ENCODE data around the gene SSTR5. TPM values are rescaled to one million over a fixed set of nuclear protein-coding genes. Genes with fewer than 3 reads are reported as not detected.

SSTR5 gene
- total RNA-seq, 6 experiments from 2014 or later = not detected

GRCh38 chr16:1049113-1049975, 23.2 kb upstream of the SSTR5 start:
- Mint-ChIP-seq H3K4me3 (no peak overlapping the region), H3K9me3 (no peaks in the 10 kb centered on the region), H3K27me3 (ENCODE audit: insufficient read depth) (peaks cover 3% of the 10 kb centered on the region; the same call in 1 of the 2 replicates), H3K36me3 (ENCODE audit: low read depth) (no peaks in the 10 kb centered on the region), H3K27ac (no peak overlapping the region), H3K4me1 (ENCODE audit: low read depth) (no peaks in the 10 kb centered on the region)
- no peak for DNase-seq
- TF ChIP-seq, protein P1, sequence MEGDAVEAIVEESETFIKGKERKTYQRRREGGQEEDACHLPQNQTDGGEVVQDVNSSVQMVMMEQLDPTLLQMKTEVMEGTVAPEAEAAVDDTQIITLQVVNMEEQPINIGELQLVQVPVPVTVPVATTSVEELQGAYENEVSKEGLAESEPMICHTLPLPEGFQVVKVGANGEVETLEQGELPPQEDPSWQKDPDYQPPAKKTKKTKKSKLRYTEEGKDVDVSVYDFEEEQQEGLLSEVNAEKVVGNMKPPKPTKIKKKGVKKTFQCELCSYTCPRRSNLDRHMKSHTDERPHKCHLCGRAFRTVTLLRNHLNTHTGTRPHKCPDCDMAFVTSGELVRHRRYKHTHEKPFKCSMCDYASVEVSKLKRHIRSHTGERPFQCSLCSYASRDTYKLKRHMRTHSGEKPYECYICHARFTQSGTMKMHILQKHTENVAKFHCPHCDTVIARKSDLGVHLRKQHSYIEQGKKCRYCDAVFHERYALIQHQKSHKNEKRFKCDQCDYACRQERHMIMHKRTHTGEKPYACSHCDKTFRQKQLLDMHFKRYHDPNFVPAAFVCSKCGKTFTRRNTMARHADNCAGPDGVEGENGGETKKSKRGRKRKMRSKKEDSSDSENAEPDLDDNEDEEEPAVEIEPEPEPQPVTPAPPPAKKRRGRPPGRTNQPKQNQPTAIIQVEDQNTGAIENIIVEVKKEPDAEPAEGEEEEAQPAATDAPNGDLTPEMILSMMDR (IDR thresholded peaks at IDR 0.05) = no peak

DNA sequence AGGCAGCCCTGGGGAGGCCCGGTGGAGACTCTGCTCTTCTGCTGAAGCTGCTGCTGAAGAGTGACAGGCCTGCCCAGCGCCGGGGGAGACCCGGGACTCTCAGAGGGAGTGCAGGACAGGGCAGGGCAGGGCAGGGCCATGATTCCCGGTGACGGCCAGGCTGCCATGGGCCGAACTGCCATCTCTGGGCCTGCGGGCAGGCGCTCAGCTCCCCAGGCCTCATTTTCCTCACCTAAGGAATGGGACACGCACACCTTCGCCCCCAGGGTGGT, 22.6 kb upstream of the SSTR5 start:
- Mint-ChIP-seq H3K27ac (no peak overlapping the region), H3K4me1 (ENCODE audit: low read depth) (no peaks in the 10 kb centered on the region), H3K9me3 (no peaks in the 10 kb centered on the region), H3K27me3 (ENCODE audit: insufficient read depth) (peaks cover 3% of the 10 kb centered on the region; the same call in 1 of the 2 replicates), H3K36me3 (ENCODE audit: low read depth) (no peaks in the 10 kb centered on the region), H3K4me3 (no peak overlapping the region)
- TF ChIP-seq, protein P1 (IDR thresholded peaks at IDR 0.05) = no peak
- no peak for DNase-seq

DNA sequence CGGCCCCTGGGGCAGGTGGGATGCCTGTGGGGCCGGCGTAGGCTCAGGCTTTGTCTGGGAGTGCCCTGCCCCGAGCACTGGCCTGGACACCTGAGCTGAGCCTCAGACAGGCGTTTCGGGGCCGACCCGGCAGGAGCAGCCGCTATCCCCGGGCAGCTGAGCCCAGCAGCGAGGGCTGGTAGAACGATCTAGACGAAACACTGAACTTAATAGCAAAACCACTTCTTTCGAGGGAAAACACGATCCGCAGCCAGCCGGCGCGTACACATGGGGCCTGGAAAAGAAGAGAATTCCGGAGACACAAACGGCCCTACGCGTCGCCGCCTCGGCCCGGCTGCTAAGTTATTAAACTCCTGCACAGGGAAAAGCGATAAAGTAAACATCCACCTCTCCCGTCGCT, 22.0 kb upstream of the SSTR5 start:
- TF ChIP-seq, protein P1 (IDR thresholded peaks at IDR 0.05) = no peak
- H3K27me3 Mint-ChIP-seq (ENCODE audit: insufficient read depth) = peaks cover 3% of the 10 kb centered on the region; the same call in 1 of the 2 replicates
- H3K9me3 Mint-ChIP-seq = no peaks in the 10 kb centered on the region
- DNase-seq = no peak
- H3K27ac Mint-ChIP-seq = no peak overlapping the region
- H3K36me3 Mint-ChIP-seq (ENCODE audit: low read depth) = no peaks in the 10 kb centered on the region
- no peak overlapping the region for H3K4me3 Mint-ChIP-seq
- H3K4me1 Mint-ChIP-seq (ENCODE audit: low read depth) = no peaks in the 10 kb centered on the region

DNA sequence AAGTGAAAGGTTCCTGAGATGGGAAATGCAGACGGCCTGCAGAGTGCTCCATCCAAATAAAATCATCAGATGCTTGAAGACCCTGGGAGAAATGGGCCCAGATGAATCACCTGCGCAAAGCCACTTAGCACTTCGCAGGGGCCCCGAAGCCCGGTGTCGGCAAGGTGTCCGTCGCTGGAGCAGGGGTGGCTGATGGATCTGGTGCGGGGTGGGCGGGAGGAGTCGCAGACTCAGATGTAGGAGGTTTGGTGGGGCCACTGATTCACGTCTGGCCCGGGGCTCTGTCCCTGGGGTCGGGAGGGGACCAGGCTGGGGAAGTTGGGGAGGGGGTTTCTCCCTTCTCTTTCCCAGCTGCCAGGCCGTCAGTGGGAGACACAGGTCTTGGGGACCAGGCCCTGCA, 21.6 kb upstream of the SSTR5 start:
- no peak overlapping the region for H3K4me3 Mint-ChIP-seq
- no peak overlapping the region for H3K27ac Mint-ChIP-seq
- TF ChIP-seq, protein P1 (IDR thresholded peaks at IDR 0.05) = no peak
- H3K4me1 Mint-ChIP-seq (ENCODE audit: low read depth) = no peaks in the 10 kb centered on the region
- no peaks in the 10 kb centered on the region for H3K36me3 Mint-ChIP-seq (ENCODE audit: low read depth)
- peaks cover 3% of the 10 kb centered on the region for H3K27me3 Mint-ChIP-seq (ENCODE audit: insufficient read depth)
- no peaks in the 10 kb centered on the region for H3K9me3 Mint-ChIP-seq
- DNase-seq = no peak

DNA sequence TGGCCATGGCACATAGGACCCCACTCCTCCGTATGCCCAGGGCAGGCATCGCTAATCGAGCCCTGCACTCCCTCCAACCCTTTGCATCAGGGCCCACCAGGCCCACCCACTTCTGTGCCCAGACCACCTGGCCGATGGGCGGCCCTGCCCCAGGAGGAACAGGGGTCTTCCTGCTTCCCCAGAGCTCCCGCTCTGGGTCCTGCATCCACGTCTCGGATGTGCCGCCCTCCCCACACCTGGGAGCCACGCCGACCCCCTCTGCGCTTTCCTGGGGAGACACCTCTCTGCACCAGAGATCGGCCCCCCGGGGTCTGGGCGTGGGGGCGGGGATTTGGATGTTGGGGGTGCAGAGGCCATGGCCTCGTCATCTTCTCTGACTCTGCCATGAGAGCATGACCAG, 21.1 kb upstream of the SSTR5 start:
- Mint-ChIP-seq H3K36me3 (ENCODE audit: low read depth) (no peaks in the 10 kb centered on the region), H3K27me3 (ENCODE audit: insufficient read depth) (peaks cover 6% of the 10 kb centered on the region), H3K27ac (no peak overlapping the region), H3K4me3 (no peak overlapping the region), H3K4me1 (ENCODE audit: low read depth) (no peaks in the 10 kb centered on the region), H3K9me3 (no peaks in the 10 kb centered on the region)
- TF ChIP-seq, protein P1 (IDR thresholded peaks at IDR 0.05) = no peak
- DNase-seq = no peak
